Erythroblast (primary cell): ENCODE results near the gene EPM2A.

ENCODE experiments used
- GATA1 ChIP-seq: IDR thresholded peaks from 2 replicates; pipeline ENCODE4 v1.6.1; 2011; ENCODE audit warnings: low read depth, mild to moderate bottlenecking, control low read depth, low read length, moderate library complexity
- POLR2A ChIP-seq: IDR thresholded peaks from 2 replicates; pipeline ENCODE4 v1.6.1; 2011; ENCODE audit warnings: mild to moderate bottlenecking, low read length

DNA sequence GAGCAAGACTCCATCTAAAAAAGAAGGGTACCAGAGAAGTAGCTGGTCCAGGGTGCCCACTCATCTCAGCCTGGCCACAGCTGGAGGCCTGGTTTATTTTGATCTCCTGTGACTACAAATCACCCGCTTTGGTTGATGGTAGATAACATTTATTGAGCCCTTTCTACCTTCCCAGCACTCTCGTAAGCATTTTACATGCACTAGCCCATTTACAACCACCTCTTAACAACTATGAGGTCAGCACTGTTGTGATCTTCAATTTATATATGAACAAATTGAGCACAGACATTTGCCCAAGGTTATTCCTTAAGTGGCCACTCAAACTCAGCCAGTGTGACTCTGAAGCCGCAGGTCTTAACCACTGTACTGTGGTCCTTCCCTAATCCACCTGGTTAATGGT is 104.7 kb downstream of the EPM2A start:
- TF ChIP-seq GATA1 (no peak), POLR2A (no peak)
